HG03108 (cell line): ENCODE data around the gene GARIN5B.

Experiments used
- ATAC-seq: cut with Tn5 transposase; IDR thresholded peaks from one replicate; pipeline ENCODE4 v1.9.1; 2021; ENCODE audit warnings: moderate library complexity; ENCODE audit not compliant: unreplicated experiment

The GARIN5B gene

GRCh38 chr19:55372316-55373081 lies 9.4 kb upstream of the GARIN5B start:
- no peak for ATAC-seq

DNA sequence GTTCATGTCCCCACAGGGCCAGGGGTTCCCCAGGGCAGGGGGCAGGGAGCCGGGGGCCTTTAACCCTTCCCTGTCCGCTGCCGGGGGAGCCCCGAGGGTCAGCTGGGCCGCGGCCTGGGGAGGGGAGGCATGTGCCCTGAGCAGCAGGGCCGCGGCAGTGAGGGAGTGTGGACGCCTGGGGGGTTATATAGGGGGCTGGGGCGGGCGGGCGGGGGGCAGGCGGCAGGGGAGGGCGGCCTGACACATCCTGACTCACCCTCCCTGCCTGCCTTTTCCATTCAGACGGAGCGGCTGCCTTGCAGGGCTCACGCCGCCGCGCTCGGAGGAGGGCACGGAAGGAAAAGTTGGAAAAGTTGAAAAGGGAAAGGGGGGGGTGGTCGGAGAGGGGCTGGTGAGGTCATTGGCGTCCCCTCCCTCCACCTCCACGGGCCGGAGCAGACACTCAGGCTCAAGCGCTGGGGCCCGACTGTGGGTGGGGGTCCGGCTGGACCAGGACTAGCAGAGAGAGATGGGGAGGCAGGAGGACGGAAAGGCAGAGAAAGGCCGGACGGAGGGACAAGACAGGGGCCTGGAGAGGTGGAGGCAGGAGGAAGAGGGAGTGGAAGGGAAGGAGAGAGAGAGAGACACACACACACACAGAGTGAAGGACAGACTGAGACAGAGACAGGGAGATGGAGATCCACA lies 7.4 kb upstream of the GARIN5B start, which contains the start of gene IL11:
Gene IL11 (minus strand): TSS at position 159 of the 684 bp plus-strand sequence. CDS start 153 bp downstream, at position 6.
- no peak for ATAC-seq

DNA sequence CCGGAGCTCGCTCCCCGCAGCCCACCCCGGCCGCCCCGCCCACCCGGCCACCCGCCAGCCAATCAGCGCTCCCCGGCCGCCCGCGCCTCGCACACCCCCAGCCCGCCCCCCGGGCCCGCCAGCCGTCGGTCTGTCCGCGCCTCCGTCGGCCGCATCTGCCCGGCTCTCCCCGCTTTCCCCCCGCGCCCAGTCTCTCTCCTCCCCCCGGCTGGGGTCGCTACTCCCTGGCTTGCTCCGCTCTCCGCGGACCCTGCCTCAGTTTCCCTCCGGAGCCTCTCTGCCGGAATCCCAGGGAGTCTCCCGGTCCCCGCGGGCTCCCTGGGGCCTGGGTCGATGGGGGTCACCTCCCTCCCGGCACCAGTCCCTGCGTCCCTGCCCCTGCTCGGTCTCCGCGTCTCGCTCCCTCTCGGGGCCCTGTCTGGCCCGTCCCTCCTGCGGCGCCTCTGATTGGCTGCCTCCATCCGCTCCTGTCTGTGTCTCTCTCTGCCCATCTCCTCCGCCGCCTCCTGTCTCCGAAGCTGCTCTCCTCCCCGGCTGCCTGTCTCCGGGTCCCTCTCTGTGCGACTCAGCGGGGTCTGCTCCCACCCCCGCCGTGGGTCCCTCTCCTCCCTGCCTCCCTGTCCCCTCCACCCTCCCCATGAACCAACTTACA lies 6.7 kb upstream of the GARIN5B start:
- no peak for ATAC-seq

- ATAC-seq: no peak
Measured at GRCh38 chr19:55368701-55369563, 5.9 kb upstream of the GARIN5B start.

- ATAC-seq: no peak
Measured at GRCh38 chr19:55368106-55368505, 5.0 kb upstream of the GARIN5B start.

DNA sequence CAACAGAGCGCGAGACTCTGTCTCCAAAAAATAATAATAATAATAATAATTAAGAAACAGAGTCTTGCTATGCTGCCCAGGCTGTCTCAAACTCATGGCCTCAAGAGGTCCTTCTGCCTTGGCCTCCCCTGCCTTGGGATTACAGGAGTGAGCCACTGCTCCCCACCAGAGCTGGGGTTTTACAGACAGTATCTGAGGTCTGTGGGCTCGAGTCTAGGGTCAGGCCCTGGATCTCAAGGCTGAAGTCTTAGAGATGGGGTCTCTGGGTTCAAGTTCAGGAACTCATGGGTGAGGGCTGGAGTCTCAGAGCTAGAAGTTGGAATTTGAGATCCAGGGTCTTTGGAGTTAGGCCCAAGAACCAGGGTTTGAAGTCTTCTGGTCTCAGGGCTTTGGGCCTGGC lies 3.7 kb upstream of the GARIN5B start:
- no peak for ATAC-seq

DNA sequence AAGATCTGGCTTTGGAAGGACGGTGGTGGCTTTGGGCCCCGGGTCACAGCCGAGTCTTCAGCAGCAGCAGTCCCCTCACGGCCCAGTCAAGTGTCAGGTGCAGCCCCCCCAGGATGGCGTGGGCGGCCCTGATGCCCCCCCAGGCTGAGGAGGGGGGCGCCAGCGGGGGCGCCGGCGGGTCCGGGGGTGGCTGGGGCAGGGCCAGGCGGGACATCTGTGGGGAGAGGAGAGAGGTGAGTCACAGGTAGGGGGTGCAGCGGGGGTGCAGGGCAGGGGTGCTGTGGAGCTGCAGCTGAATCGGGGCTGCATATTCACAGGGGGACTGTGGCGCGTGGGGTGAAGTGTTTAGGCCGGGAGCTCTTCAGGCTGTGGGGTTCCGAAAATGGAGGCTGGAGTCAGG lies 2.9 kb upstream of the GARIN5B start:
- no peak for ATAC-seq

DNA sequence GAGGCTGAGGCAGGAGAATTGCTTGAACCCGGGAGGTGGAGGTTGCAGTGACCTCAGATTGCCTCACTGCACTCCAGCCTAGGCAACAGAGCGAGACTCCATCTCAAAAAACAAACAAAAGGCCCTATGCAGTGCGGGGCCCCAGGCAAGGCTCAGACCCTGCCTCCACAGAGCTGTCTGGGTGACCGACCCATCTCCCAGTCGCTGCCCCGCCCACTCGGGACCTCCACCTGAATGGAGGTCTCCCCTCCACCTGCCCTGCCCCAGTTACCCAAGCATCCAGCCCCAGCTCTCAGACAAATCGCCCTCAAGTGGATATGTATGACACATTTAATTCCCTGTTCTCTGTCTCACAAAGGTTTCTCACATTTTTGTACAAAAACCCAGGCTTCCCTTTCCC lies 2.2 kb upstream of the GARIN5B start:
- ATAC-seq: no peak

- no peak for ATAC-seq
Measured at GRCh38 chr19:55362174-55362989, 678 bp downstream of the GARIN5B start.

DNA sequence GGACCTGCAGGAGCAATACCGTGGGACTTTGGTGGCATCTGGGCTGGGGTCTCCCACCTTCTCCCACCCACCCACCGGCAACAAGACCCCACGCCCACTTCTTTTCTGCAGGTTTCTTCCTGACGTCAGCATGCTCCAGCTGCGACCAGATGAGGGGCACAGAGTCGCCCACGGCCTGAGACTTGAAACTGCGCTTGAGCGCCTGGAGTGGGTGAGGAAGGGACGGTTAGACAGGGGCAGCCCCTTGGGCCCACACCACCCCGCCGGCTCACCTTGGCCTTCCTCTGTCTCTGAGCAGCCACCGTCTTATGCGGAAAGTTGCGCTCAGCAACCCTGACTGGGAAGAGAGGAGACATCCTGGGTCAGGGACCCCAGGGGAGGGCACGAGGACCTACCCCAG lies 2.2 kb downstream of the GARIN5B start:
- ATAC-seq: no peak

- ATAC-seq: no peak
Measured at GRCh38 chr19:55358943-55359908, 3.8 kb downstream of the GARIN5B start.

GRCh38 chr19:55358493-55358892 lies 4.6 kb downstream of the GARIN5B start:
- ATAC-seq: no peak

- ATAC-seq: no peak
Measured at GRCh38 chr19:55355213-55355821, 7.7 kb downstream of the GARIN5B start.

- ATAC-seq: no peak
Measured at GRCh38 chr19:55354698-55355212, 8.3 kb downstream of the GARIN5B start, which contains the start of gene COX6B2. Gene COX6B2, minus strand, starts transcription at chr19:55354719. Its CDS starts 198 bp downstream, at chr19:55354521.

GRCh38 chr19:55353803-55354697 lies 9.0 kb downstream of the GARIN5B start:
- ATAC-seq: no peak

- ATAC-seq: no peak
Measured at GRCh38 chr19:55353356-55353802, 9.7 kb downstream of the GARIN5B start.

DNA sequence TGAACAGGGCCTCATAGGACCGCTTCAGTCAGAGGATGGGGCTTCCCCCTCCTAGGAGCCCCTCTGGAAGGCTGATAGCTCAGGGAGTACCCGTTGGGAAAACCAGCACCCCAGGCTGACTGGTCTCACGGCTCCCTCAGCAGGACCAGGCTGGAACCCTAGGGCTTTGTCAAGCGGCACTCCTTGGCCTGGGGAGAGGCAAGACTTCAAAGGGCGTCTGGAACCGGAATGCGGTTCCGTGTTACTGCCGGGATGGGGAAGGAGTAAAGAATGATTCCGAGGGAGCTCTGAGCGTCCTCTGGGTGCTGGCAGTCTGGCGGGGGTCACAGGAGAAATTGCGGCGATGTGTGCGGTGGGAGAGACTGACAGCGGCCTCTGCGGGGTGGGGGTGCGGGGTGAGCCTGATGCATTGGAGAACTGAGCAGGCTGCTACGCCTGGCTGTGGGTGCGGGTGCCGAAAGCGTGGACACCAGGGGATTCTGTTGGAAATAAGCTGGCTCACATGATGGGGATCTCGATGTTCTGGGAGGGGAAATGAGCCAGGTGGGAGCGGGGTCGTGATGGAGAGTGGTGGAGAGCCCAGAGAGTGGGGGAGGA lies 10.4 kb downstream of the GARIN5B start:
- ATAC-seq: no peak
